Measurements from ENCODE around the gene MRPL33.

The MRPL33 gene

DNA sequence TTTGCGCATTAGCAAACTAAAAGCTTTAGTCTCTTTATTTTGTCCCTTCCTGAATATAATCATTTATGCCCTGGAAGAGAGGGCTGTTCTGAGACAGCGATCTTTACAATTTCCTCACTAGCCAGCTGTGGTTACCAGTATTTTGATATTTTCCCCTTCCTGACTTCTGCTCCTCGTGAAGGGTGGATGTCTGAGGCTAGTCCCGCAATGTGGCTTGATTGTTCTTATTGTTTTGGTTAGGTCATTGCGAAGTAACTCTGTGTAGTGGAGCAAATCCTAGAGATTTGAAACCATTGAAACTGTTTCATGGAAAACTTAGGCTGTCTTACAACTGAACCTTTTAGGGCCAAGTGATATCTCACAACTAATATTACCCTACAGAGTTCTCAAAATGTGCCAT, 2.4 kb downstream of the MRPL33 start:
- DNase-seq (ENCODE audit: low read depth in 3 of 3, low spot score in 1 of 3), result no peak

DNA sequence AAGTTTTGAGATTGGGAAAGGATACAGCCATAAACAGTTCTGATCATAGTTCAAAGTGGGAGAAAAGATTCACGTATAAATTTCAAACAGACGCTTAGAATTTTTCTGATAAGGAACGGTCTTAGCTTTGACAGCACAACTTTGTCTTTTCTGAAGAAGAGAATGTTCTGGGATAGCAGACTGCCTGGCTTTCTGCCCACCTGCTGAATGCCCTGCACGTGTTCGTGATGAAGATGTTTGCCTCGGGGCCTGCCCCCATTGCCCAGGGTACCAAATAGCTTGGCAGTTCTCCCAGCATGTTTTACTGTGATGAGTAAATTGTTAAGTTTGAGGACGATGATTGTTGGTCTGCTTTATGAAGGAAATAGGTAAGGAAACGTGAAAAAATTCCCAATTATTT, 4.6 kb downstream of the MRPL33 start:
- no peak for DNase-seq (ENCODE audit: low read depth in 3 of 3, low spot score in 1 of 3)

DNA sequence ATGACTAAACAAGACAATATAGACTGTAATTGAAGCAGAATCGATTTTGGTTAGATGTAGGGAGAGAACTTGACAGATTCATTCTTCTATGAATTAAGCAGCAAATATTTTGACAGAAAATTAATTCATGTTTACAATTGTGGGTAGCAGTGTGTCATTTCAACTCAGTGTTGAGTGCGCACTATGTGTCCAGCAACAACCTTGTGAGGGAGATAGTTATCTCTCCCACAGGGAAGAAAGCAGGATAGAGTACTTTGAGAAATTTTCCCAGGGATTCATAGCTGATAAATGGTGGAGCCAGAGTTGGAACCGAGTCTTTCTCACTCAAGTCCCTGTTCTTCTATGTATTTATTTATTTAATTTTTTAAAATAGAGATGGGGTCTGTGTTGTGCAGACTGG, 5.2 kb downstream of the MRPL33 start:
- no peak for DNase-seq (ENCODE audit: low read depth in 3 of 3, low spot score in 1 of 3)

DNA sequence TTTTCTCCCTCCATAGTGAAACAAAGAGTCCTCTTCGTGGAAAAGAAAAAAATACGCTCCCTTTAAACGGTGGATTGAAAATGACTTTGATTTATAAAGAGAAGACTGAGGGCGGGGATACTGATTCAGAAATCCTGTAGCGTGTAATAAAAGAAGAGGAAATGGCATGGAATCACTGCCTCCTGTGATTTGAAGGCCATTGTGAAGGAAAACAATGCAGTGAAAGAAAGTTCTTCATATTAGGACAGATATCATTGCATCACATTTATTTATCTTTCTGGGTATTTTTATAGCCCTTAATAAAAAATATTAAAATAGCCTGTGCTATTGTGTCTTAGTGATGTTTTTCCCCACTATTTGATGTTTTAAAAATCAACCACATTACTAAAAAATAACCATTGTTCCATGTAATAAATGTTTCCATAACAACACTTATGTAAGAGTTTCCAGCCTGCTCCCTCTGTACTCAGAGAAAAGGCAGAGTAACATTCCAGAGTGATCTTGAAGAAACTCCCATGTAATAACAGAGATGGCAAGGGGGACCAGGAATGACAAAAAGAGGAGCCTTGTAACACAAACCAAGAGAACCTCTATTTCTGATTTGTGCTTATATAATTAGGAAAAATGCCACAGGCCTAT, 8.0 kb downstream of the MRPL33 start:
- no peak for DNase-seq (ENCODE audit: low read depth in 3 of 3, low spot score in 1 of 3)

DNA sequence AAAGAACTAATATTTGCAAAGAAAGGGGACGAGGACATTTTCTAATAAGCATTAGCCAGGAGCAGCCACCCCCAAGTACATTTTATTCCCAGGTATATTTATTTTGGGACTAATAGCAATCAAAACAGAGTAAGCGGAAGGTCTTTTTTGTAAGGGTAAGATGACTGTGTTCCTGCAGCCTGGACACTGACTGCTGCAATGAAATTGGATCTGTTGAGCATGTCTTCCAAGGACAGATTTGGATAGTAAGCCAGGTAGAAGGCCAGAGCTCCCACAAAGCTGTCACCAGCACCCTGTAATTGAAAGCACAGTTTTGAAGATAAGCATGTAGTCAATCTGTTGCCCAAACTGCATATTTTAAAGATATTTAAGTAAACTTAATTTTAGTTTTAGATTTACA, 10.0 kb downstream of the MRPL33 start:
- no peak for DNase-seq (ENCODE audit: low read depth in 3 of 3, low spot score in 1 of 3)

DNA sequence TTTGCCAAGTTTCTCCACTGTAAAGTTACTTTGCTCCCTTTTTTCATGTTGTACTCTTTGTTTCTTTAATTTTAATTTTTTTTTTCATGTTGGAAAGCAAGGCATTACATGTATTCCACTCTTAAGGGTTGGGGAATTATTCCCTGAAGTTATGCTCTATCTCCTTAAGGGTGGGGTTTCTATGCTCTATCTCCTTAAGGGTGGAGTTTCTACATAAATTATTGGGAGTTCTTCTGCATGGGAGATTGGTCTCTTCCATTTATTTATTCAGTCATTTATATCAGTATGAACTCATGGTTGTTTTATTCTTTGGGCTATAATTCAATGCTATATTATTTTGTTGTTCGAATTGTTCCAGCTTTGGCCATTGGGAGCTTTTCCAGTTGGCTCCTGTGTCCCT, 11.2 kb downstream of the MRPL33 start:
- no peak for DNase-seq (ENCODE audit: low read depth in 3 of 3, low spot score in 1 of 3)

DNA sequence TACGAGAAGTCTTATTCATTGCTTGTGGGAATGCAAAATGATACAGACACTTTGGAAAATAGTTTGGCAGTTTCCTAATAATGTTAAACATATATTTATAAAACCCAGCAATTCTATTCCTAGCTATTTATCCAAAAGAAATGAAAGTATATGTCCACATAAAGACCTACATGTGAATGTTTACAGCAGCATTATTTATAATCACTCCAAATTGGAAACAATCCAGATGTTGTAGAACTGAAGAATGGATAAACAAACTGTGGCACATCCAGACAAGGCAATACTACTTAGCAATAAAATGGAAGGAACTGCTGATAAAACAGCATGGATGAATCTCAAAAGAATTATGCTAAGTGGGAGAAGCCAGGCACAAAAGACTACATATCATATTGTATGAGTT, 19.3 kb downstream of the MRPL33 start:
- DNase-seq (ENCODE audit: low read depth in 3 of 3, low spot score in 1 of 3), result no peak

DNA sequence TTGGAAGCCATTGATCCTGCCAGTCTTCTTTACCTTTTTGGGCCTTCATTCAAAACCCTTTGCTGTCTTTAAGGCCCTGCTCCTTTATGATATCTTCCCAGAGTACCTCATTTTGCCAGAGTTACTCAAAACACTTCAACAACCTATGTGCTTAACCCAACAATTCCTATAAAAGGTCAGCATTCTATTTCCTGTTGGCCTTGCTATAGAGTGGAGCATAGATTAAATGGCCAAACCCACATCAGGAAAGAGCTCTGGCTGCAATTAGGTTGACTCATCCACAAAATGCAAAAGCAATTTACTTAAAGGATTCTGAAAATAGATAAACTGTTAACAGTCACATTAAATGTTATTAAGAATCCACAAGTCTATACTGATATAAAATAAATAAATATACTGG, 21.2 kb downstream of the MRPL33 start:
- no peak for DNase-seq (ENCODE audit: low read depth in 3 of 3, low spot score in 1 of 3)

DNA sequence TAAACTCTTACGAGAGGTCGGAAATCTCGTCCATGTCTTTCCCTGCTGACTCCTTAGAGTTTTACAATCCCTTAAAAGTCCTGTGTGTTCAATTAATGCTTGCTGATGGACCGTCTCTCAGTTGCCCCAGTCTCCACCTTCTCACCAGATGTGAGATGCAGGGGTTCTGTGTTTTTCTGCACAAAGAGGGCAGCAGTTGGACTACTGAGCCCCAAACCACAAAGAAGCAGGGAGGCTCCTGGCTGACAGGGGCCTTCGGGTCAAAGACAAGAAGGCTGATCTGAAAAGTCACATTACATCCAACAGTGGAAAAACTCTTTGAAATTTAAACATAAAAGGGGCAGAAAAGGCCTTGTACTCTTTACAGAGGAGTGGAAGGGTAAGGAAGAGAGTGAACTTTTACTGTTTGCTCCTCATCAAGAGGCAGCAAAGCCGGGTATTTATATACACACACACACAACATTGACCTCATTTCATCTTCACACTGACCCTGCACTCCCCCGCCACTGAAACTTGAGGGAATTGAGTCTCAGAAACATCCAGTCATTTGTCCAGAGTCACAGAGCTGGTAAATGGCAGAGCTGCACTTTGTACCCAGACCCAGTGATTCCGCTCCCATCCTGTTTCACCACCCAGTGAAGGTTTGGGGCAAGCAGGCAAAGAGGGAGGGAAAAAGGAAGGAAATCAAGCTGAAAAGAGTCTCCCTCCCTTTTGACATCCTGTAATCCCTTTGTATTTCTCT, 23.7 kb downstream of the MRPL33 start:
- no peak for DNase-seq (ENCODE audit: low read depth in 3 of 3, low spot score in 1 of 3)

DNA sequence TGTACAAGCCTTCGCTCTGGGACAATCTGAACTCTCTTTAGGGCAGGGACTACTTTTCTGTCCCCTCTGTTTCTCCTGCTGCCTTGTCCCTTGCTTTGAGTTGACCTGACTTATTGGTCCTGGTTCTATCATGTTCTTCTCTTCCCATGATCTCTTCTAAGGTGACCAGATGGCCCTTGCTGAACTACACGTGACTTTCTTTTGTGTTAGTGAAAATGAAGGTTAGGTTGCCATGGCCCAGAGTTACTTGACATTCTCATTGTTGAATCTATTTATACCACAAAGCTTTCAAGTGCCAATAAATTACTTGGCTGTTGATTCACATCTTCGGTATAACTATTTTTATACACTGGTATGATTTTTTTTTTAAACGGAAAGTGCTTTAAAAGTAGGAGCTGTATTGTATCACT, 24.4 kb downstream of the MRPL33 start:
- no peak for DNase-seq (ENCODE audit: low read depth in 3 of 3, low spot score in 1 of 3)

DNA sequence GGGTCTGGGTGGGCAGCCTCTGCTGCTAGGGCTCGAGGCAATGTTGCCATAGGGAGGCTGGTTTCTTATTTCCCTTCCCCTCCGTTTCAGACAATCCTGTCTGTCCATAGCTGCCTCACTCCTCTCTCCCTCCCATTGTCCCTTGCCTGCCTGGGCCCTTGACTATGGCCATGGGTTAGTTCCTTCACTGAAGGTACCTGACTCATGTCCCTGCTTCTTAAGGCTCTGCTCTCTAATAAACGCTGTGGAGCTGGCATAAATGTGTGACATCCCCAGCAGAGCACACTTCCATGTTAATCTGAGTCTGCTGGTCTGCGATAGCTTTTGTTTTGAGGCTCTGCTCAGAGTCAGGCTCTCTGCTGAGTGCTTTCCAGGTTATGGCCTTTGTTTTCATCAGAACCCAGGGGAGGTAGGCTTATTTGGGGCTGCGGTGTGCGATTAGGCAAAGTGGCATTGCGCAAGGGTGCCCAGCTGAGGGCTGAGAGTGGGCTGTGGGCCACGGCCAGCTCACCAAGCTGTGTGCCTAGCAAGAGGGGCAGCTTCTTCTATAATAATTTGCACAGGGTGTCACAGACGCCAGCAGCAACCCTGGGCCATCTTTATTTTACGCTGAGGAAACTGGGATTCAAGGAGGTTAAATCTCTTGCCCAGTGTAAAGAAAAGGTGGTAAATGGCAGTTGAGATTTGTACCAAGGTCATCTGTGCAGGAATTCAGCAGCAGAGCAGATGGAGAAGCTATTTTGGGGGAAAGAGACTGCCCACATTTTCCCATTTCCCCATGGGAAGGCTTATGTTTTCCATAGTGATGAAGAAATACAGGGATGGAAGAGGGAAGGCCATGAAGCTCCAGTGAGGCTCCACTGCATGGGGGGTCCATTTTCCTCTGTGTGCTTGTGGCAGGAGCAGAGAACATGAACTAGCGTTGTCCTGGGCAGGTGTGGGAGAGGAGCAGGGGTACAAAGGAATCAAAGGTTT, 25.6 kb downstream of the MRPL33 start:
- DNase-seq (ENCODE audit: low read depth in 3 of 3, low spot score in 1 of 3), result no peak

DNA sequence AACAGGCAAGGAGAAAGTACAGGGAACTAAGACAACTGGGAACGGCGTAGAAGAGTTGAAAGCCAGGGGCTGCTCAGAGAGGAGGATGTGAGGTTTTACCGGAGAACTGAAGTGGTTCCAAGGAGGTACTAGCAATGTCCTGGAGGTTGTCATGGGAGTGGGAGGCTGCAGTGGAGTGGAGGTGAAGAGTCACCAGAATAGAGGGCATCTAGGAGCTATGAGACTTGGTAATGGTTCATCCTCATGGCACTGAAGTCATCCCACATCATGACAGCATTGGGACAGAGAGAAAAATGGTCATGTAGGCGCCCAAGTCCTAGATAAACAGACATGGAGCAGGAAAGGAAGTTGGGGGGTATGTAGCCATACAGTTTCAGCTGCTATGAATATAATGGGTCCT, 26.3 kb downstream of the MRPL33 start:
- DNase-seq (ENCODE audit: low read depth in 3 of 3, low spot score in 1 of 3), result no peak

DNA sequence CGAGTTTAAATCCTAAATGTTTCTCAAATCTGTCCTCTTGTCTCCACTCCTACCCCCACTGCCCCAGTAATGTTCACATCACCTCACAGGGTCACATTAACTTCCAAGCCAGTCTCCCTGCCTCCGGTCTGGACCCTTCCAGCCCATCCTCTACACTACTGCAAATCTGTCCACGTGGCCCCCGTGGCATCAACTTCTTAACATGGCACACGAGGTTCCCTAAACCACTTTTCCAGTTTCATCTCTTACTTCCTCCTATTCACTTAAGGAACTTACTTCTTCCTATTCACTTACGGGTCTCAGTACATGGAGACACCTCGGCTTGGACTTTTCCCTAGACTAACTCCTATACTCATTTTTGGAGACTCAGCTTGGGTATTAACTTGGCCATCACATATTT, 27.0 kb downstream of the MRPL33 start:
- no peak for DNase-seq (ENCODE audit: low read depth in 3 of 3, low spot score in 1 of 3)

DNA sequence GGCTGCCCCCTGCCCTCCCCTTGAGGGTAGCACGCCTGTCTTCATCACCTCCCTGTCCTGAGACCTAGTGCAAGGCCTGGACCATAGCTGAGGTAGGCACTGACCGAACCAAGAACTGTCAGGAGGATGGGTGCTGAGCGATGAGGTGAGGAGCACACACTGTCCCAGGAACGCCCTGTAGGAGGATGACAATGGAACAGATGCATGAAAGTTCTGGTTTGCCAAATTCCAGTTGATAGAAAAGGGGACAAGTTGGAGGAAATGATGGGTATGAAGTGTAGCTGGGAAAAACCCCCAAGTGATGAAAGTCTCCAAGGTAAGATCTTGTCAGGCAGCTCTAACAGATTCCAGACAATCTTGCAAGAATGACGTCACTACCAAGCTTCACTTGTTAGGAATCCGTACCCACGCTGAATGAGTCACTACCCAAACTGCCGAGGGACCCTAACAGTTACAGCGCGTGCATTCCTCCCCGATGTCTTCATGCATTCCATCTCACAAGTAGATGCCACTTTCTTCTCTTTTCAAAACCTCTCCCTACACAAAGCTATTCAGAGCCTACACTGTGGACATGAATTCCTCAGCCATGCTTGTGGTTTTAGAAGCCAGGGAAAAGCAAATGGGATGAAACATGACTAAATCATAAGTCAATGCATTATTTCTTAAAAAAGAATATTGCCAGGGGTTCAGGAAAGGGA, 27.6 kb downstream of the MRPL33 start:
- no peak for DNase-seq (ENCODE audit: low read depth in 3 of 3, low spot score in 1 of 3)

DNA sequence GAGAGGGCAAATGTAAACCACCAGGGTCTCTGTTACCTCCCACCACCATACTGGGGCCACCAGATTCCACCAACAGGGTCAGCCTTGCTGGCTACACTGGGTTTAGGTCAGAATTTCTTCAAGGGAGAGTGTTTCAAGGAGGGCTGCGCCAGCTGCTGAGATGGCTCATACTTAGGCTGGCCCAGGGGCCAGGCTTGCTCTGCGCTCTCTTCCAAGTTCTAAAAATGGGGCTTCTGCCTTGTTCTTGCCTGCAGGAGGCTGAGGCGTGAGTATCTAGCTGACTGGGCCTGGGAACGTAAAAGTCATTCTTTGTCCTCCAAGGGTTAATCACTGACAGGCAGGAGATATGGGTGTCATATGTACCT, 28.1 kb downstream of the MRPL33 start:
- DNase-seq (ENCODE audit: low read depth in 3 of 3, low spot score in 1 of 3), result no peak

DNA sequence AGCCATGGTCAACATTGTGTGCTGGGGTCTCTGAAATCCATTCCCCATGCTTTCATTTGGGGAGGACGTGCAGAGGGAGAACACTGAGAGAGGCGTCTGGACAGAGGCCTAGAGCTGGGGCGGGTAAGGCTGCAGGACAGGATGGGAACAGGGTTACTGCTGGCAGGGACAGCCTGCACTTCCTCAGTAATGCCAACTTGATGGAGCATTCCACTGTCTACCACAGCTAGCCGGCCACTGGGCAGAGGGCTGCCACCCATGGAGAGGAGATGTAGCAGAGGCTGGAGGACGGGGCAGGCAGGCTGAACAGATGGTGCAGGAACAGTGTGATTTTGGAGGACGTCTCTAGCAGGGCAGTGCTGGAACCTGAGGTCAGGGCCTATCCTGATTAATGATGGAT, 29.3 kb downstream of the MRPL33 start:
- DNase-seq (ENCODE audit: low read depth in 3 of 3, low spot score in 1 of 3), result no peak

DNA sequence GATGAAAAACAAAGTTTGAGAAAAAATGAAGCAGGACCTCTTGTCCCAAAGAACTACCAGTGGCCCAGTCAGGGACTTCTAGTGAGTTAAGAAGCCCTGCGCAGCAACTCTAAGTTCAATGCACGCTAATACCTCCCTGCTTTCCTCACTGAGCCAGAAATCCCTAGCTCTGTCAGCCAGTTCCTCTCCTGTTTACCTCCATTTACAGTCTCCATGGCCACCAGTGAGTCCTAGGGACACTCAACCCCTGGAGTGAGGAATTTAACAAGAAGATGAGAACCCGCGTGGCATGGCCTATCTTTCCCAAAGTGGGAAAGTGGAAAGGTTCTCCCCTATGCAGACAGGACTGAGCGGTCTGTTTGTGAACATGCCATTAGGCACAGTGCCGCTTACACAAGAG, 31.0 kb downstream of the MRPL33 start:
- no peak for DNase-seq (ENCODE audit: low read depth in 3 of 3, low spot score in 1 of 3)

DNA sequence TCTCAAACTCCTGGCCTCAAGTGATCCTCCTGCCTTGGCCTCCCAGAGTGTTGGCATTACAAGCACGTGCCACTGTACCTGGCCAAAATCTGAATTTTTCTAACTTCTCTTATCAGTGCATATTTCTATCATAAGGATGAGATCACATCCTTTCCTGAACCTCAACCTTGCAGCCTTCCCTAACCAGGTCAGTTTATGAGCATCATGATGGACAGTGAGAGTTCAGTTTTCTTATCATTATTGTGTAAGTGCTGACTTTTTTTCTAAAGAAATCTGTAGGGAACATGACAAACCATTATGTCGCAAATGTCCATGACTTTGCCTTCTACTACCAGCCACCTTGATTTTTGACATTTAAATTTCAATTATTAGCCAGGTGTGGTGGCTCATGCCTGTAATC, 31.5 kb downstream of the MRPL33 start:
- DNase-seq (ENCODE audit: low read depth in 3 of 3, low spot score in 1 of 3), result no peak

DNA sequence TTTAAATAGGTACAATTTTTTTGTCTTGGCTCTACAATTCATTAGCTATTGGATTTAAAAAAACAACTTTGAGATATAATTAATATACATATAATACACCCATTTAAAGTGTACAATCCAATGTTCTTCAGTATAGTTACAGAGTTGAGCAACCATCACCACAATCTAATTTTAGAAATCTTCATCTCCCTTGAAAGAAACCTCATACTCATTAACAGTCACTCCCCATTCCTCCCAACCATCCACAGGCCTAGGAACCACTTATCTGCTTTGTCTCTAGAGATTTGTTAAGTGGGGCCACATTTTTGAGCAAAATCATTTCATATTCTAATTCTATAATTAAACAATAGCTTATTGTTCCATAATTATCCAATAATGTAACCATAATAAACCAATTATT, 32.6 kb downstream of the MRPL33 start:
- no peak for DNase-seq (ENCODE audit: low read depth in 3 of 3, low spot score in 1 of 3)

DNA sequence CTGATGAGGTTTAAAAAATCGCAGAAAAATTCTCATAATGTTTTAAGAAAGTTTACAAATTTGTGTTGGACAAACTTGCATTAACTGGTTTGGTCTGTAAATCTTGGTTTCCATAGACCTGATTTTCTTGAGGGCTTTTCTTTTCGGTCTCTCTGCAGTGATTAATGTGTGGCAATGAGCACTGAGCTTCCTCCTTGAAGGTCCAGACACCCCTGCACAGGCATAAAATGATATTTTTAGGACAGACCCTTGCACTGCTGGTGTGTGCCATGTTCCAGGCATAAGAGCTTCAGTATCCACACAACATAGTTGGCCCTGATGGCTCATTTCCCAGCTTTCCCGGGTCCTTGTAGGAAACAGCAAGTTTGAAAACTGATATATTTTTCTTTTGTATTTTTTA, 33.7 kb downstream of the MRPL33 start:
- no peak for DNase-seq (ENCODE audit: low read depth in 3 of 3, low spot score in 1 of 3)

DNA sequence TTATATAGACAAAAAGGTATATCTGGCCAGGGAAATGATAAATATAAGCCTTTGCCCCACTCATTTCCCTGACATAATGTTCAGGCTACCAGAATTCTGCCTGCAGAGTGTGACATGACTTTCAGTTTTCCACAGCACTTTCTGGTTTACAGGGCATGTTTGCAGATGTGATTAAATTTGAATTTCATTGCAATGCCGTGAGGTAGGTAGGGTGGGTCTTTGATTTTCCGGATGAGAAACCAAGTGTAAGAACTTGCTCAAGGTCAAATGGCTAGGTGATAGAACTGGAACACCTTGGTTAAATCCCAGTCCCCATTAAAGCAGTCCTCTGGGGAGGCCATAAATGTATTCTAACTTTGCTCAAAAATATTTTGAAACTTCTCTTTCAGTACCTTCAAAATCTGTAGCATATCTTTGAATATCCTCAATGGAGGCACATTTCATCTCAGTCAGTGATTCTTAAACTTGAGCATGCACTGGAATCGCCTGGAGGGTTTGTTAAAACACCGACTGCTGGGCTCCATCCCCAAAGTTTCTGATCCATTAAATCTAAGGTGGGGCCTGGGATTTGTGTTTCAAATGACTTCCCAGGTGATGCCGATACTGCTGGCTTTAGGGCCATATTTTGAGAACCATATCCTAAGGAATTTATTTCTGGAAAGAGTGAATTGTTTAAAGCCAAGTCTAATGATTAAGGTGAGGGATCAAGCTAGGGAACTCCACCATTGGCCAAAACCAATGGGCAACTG, 35.0 kb downstream of the MRPL33 start:
- DNase-seq (ENCODE audit: low read depth in 3 of 3, low spot score in 1 of 3), result no peak
